HS-27A (cell line): Measurements from ENCODE around the gene SMARCD3.

Source experiments
- DNase-seq: peaks from one replicate; pipeline ENCODE4 v3.0.0-alpha.2; 2012; ENCODE audit warnings: low read depth, missing footprints

SMARCD3 gene

GRCh38 chr7:151236406-151236805, 12.1 kb downstream of the SMARCD3 start:
- no peak for DNase-seq

GRCh38 chr7:151235091-151235787, 13.3 kb downstream of the SMARCD3 start:
- no peak for DNase-seq

- no peak for DNase-seq
Observed at GRCh38 chr7:151233804-151234203, 14.7 kb downstream of the SMARCD3 start.

GRCh38 chr7:151232917-151233701, 15.4 kb downstream of the SMARCD3 start:
- no peak for DNase-seq

GRCh38 chr7:151232091-151232916, 16.2 kb downstream of the SMARCD3 start, which contains the start of gene CHPF2:
Gene CHPF2 (plus strand): TSS chr7:151232483. CDS start chr7:151234012, 1,529 bp downstream.
- no peak for DNase-seq

- no peak for DNase-seq
Observed at GRCh38 chr7:151231080-151231479, 17.4 kb downstream of the SMARCD3 start.

GRCh38 chr7:151229249-151229648, 19.2 kb downstream of the SMARCD3 start:
- DNase-seq = no peak

- no peak for DNase-seq
Observed at GRCh38 chr7:151228024-151228866, 20.2 kb downstream of the SMARCD3 start.

- peak; percentile 80 for DNase-seq
Observed at GRCh38 chr7:151226875-151227782, 21.4 kb downstream of the SMARCD3 start, which contains the start of gene ABCF2. Gene ABCF2 (minus strand): TSS chr7:151227205. CDS start chr7:151226458, 747 bp downstream.

GRCh38 chr7:151226560-151226874, 22.0 kb downstream of the SMARCD3 start:
- DNase-seq = no peak

GRCh38 chr7:151225948-151226510, 22.5 kb downstream of the SMARCD3 start:
- no peak for DNase-seq

GRCh38 chr7:151223728-151224127, 24.8 kb downstream of the SMARCD3 start:
- no peak for DNase-seq

- no peak for DNase-seq
Observed at GRCh38 chr7:151218170-151218569, 30.3 kb downstream of the SMARCD3 start.

- DNase-seq = no peak
Observed at GRCh38 chr7:151215396-151215795, 33.1 kb downstream of the SMARCD3 start.

- no peak for DNase-seq
Observed at GRCh38 chr7:151213826-151214225, 34.7 kb downstream of the SMARCD3 start.

GRCh38 chr7:151212626-151213025, 35.9 kb downstream of the SMARCD3 start:
- no peak for DNase-seq

- no peak for DNase-seq
Observed at GRCh38 chr7:151211155-151211772, 37.2 kb downstream of the SMARCD3 start.

GRCh38 chr7:151210087-151210854, 38.2 kb downstream of the SMARCD3 start, which contains the start of gene H2BK1:
Gene H2BK1 (minus strand): TSS chr7:151210488. CDS start chr7:151210318, 170 bp downstream.
- DNase-seq = no peak

GRCh38 chr7:151209588-151209987, 38.9 kb downstream of the SMARCD3 start:
- no peak for DNase-seq
